ENCODE data around the gene TMEM123. TPM values are rescaled to one million over a fixed set of nuclear protein-coding genes. Genes with fewer than 3 reads are reported as not detected.

The TMEM123 gene
- total RNA-seq, 1 experiment from 2014 or later: 214 TPM

DNA sequence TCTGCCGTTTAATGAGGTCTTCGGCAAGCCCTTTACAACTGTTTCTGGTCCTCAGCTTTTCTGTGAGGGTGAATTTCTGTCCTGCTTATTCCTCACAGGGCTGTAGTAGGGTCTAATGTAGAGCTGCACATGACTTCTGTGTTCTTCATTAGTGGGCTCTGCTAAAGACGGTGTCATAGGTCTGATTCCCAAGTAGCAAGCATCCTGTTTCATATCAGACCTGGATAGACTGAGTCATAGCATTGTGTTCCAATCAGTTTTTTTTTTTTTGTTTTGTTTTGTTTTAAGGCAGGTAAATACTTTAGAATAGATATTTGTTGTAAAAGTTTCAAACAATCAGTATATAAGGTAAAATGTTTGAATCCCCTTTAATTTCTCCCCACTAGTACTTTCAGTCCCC lies 70.2 kb downstream of the TMEM123 start:
- BruUV-seq (replicated peaks): no TSS peak
- no peaks in the 10 kb centered on the region for H3K9me3 ChIP-seq (ENCODE audit: low read depth, low read length, poor library complexity, severe bottlenecking)
- H3K27ac ChIP-seq (ENCODE audit: low read depth, low read length, poor library complexity, severe bottlenecking): no peak overlapping the region
- no peaks in the 10 kb centered on the region for H3K27me3 ChIP-seq (replicated peaks; ENCODE audit: insufficient read depth, low read depth, low read length, poor library complexity)
- no peaks in the 10 kb centered on the region for H3K4me1 ChIP-seq (ENCODE audit: insufficient read depth, low read length, poor library complexity, severe bottlenecking)
- no peak overlapping the region for H3K4me3 ChIP-seq (ENCODE audit: low read depth, low read length, poor library complexity, severe bottlenecking)
- no peak for DNase-seq (ENCODE audit: low spot score)
- POLR2A ChIA-PET (ENCODE audit: low non-redundant PET): no interaction called here
- TF ChIP-seq, protein P1, sequence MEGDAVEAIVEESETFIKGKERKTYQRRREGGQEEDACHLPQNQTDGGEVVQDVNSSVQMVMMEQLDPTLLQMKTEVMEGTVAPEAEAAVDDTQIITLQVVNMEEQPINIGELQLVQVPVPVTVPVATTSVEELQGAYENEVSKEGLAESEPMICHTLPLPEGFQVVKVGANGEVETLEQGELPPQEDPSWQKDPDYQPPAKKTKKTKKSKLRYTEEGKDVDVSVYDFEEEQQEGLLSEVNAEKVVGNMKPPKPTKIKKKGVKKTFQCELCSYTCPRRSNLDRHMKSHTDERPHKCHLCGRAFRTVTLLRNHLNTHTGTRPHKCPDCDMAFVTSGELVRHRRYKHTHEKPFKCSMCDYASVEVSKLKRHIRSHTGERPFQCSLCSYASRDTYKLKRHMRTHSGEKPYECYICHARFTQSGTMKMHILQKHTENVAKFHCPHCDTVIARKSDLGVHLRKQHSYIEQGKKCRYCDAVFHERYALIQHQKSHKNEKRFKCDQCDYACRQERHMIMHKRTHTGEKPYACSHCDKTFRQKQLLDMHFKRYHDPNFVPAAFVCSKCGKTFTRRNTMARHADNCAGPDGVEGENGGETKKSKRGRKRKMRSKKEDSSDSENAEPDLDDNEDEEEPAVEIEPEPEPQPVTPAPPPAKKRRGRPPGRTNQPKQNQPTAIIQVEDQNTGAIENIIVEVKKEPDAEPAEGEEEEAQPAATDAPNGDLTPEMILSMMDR (conservative IDR thresholded peaks at IDR 0.05; ENCODE audit: low read depth, low read length): no peak
- no peak for TF ChIP-seq EZH2 (IDR thresholded peaks at IDR 0.05; ENCODE audit: borderline replicate concordance, low read depth, low read length, poor library complexity, severe bottlenecking)
- intact Hi-C loops (cut with micrococcal nuclease; ENCODE audit: unreplicated experiment): no loop called here
- H3K36me3 ChIP-seq (ENCODE audit: insufficient read depth, low read length, poor library complexity, severe bottlenecking): peaks cover 19% of the 10 kb centered on the region
- CTCF ChIA-PET: interaction anchor here (0.6 to 0.9 kb wide), 2 partner anchors 8 to 30 kb away, joined by 3 to 9 read pairs; no protein-coding TSS in a partner anchor

- BruUV-seq (replicated peaks): no TSS peak
- intact Hi-C loops (cut with micrococcal nuclease; ENCODE audit: unreplicated experiment): no loop called here
- peaks cover 22% of the 10 kb centered on the region for H3K36me3 ChIP-seq (ENCODE audit: insufficient read depth, low read length, poor library complexity, severe bottlenecking)
- H3K27ac ChIP-seq (ENCODE audit: low read depth, low read length, poor library complexity, severe bottlenecking): no peak overlapping the region
- ChIA-PET POLR2A (ENCODE audit: low non-redundant PET) (no interaction called here), CTCF (no interaction called here)
- H3K9me3 ChIP-seq (ENCODE audit: low read depth, low read length, poor library complexity, severe bottlenecking): no peaks in the 10 kb centered on the region
- no peaks in the 10 kb centered on the region for H3K27me3 ChIP-seq (replicated peaks; ENCODE audit: insufficient read depth, low read depth, low read length, poor library complexity)
- no peaks in the 10 kb centered on the region for H3K4me1 ChIP-seq (ENCODE audit: insufficient read depth, low read length, poor library complexity, severe bottlenecking)
- TF ChIP-seq, protein P1 (conservative IDR thresholded peaks at IDR 0.05; ENCODE audit: low read depth, low read length): no peak
- TF ChIP-seq EZH2 (IDR thresholded peaks at IDR 0.05; ENCODE audit: borderline replicate concordance, low read depth, low read length, poor library complexity, severe bottlenecking): no peak
- H3K4me3 ChIP-seq (ENCODE audit: low read depth, low read length, poor library complexity, severe bottlenecking): no peak overlapping the region
- no peak for DNase-seq (ENCODE audit: low spot score)
These were observed 73.7 kb downstream of the TMEM123 start for GRCh38 chr11:102378818-102379217.

DNA sequence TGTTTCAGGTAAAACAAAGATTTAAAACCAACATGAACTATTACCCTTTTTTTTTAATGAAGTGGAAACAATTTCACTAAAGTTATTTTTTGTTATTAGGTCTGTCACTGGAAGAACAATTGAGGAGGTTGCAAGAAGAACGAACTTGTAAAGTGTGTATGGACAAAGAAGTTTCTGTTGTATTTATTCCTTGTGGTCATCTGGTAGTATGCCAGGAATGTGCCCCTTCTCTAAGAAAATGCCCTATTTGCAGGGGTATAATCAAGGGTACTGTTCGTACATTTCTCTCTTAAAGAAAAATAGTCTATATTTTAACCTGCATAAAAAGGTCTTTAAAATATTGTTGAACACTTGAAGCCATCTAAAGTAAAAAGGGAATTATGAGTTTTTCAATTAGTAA lies 74.7 kb downstream of the TMEM123 start:
- TF ChIP-seq, protein P1 (conservative IDR thresholded peaks at IDR 0.05; ENCODE audit: low read depth, low read length): no peak
- TF ChIP-seq EZH2 (IDR thresholded peaks at IDR 0.05; ENCODE audit: borderline replicate concordance, low read depth, low read length, poor library complexity, severe bottlenecking): no peak
- BruUV-seq (replicated peaks): no TSS peak
- CTCF ChIA-PET: no interaction called here
- H3K27ac ChIP-seq (ENCODE audit: low read depth, low read length, poor library complexity, severe bottlenecking): no peak overlapping the region
- H3K4me1 ChIP-seq (ENCODE audit: insufficient read depth, low read length, poor library complexity, severe bottlenecking): no peaks in the 10 kb centered on the region
- peaks cover 22% of the 10 kb centered on the region for H3K36me3 ChIP-seq (ENCODE audit: insufficient read depth, low read length, poor library complexity, severe bottlenecking)
- H3K4me3 ChIP-seq (ENCODE audit: low read depth, low read length, poor library complexity, severe bottlenecking): no peak overlapping the region
- DNase-seq (ENCODE audit: low spot score): no peak
- POLR2A ChIA-PET (ENCODE audit: low non-redundant PET): no interaction called here
- no peaks in the 10 kb centered on the region for H3K27me3 ChIP-seq (replicated peaks; ENCODE audit: insufficient read depth, low read depth, low read length, poor library complexity)
- H3K9me3 ChIP-seq (ENCODE audit: low read depth, low read length, poor library complexity, severe bottlenecking): no peaks in the 10 kb centered on the region
- intact Hi-C loops (cut with micrococcal nuclease; ENCODE audit: unreplicated experiment): no loop called here

Measured in A673 (cell line).